HG03025 (cell line): ENCODE measurements around the gene SENP6.

Source experiments
- ATAC-seq: cut with Tn5 transposase; IDR thresholded peaks from one replicate; pipeline ENCODE4 v1.9.1; 2021; ENCODE audit warnings: mild to moderate bottlenecking, moderate library complexity; ENCODE audit not compliant: unreplicated experiment, low FRiP score

SENP6 gene

DNA sequence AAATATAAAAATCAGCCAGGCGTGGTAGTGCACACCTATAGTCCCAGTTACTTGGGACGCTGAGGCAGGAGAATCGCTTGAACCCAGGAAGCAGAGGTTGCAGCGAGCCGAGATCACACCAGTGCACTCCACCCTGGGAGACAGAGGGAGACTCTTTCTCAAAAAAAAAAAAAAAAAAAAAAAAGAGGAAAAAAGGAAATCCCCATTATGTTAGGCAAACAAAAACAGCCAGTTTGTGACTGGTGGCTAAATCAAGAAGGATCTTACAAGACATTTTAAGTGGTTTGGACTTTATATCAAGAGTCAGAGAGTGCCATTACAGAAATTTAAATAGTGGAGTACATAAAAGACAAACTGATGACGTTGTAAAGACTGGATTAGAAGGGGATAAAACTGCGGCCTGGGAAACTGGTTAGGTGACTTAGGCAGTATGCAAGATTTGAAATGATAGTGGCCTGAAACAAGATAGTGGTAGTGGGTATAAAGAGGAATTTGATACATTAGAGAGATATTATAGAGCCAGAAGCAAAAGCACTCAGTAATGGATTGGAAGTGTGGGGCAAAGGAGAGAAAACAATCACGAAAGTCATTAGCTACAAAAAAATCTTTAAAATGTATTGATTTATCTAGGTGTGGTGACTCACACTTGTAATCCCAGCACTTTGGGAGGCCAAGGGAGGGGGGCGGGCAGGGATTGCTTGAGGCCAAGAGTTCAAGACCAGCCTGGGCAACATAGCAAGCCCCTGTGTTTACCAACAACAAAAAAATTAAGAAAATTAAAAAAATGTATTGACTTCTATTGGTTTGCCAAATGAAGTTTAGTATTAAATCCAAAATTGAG is 145.7 kb downstream of the SENP6 start:
- ATAC-seq: no peak

DNA sequence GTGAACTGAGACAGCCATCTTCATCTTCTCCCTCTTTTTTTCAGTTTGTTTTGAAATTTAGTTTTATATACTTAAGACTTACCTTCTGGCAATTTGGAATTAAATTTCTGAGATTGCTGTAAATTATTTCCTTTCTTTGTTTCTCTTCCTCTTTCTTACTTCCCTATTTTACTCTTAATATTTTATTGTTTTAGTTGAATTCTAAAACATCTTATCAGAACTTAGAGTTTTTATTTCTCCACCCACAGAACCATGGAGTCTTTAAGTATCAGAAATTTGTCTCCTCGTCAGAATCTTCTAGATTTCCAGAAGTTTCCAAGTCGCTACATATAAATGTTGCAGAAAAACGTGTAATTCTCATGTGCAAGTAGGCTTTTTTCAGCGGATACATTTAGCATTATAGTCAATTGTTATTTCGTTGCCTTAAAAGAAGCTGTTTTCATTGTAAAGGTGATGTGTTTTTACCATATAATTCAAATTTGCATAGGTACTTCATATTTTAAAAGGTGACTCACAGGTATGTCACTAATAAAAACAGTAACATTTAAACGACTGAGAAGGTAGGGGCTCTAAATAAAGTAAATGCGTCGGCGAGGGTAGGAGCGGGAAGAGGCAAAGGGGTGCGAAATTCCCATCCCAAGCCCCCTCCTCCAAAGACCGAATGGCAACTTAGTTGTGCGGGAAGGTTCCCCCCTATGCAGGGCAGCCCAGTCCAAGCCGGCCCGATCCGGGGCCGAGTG is 146.5 kb downstream of the SENP6 start:
- no peak for ATAC-seq

DNA sequence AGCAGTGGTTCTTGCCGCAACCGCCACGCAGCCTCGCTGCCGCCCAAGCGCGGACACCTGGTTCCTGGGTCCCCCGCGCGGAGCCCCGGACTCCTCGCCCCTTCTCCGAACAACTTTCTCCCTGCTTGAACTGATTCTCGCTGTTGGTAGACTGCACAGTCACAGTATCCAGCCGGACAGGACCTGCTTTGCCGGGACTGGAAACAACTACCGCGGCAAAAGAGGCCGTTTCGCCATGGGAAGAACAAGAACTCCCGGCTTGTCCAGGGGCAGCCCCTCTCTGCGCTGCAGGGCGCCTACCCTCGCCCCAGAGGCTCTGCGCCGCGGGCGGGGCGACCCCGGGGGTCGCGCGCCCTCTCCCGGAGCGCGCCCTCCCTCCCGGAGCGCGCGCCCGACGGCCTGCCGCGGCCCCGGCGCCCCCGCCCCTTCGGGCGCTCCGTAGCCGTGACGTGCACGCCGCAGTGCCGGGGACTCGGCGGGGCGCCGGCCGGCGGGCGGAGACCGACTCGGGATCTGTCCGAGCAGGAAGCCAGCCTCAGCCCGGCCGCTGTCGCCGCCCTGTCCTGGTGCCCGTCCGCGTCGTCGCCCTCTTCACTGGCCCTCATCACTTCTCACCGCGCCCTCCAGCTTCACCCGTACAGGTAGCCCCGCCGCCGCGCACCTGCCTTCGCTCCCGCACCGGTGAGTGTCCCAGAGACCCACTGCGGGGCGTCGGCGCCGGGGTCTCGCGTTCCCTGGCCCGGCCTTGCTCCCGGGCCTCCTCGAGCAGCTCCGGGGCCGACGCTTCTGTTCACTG is 147.3 kb downstream of the SENP6 start, which contains the start of gene MYO6:
MYO6 (plus strand) TSS at position 497 of the 796 bp plus-strand sequence. CDS start 68,309 bp downstream, outside the sequence.
- peak; percentile 82 for ATAC-seq

DNA sequence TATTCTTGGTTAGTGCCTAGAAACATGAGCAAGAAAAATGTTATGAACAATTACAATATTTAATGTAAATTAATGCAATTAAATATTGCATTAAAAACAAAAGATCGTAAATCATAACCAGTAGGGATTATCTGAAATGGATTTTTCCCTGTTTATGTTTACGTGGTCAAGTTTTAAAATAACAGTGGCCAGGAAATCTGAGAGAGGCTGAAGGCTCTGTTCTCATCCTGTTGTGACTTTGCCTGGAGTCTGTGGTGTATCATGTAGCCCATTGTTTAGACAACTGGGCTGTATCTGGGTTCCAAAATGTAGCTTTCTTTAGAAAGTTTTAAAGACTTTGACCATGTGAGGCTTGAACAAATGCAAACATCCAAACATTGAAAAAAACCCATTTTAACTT is 149.8 kb downstream of the SENP6 start:
- ATAC-seq: no peak

DNA sequence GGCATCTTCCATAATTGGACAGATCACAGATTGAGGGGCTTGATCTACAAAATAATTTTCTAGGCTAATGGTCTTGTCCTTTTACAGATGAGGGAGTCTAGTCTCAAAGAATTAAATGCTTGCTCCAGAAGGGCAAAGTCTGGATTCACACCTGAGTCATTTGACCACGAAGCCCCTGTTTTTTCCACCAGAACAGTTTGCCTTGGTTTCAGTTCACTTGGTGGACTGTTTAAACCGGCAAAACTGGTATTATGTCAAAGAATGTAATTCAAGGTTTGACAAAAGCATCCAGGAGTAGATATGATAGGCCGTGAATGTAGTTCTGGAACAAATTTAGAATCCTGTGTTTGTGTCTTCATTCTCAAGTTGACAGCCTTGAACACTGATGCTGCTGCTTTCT is 150.7 kb downstream of the SENP6 start:
- ATAC-seq: no peak

DNA sequence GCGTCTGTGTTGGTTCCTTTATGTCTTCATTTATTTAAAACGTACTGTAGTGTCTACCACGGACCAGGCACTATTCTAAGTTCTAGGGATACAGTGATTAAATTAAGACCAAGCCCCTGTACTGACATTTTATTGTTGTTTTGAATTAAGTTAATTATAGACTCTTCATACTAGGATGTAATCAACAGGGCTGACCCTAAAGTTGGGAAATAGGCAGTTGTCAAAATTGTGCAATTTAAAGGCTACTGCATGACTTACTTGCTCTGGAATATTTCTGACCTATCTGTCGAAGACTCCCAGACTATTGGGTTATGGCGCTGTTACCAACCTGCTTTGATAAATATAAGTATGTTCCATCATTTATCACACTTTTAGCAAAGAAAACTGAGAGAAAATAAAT is 154.0 kb downstream of the SENP6 start:
- ATAC-seq: no peak

DNA sequence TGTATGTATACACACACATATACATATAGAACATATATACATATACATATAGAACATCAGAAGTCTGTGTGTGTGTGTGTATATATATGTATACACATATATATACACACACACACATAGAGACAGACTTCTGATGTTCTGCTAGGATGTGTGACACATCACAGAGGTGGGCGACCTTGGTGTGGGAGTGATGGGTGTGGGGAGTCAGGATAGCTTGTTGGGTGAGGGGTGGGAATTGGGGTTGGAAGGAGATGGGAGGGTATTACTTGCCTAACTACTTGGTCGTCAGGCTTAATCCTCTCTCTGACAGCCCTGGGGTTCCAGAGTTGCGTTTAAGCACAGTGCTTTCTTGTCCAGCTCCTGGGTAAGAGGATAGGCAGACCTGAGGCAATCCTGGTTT is 155.6 kb downstream of the SENP6 start:
- no peak for ATAC-seq

DNA sequence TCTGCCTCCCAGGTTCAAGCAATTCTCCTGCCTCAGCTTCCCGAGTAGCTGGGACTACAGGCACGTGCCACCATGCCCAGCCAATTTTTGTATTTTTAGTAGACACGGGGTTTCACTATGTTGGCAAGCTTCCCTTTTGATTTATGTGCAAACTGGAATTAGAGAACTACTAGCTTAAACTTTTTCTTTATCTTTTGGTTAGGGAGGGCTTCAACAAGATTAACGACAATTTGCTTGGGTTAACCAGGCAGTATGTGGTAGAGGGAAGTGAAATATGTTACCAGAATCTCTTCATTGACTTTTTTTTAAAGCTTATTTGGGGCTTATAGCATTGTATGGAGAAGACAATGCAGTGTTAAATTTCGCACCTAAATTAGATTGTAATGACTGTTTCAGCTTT is 156.4 kb downstream of the SENP6 start:
- no peak for ATAC-seq

DNA sequence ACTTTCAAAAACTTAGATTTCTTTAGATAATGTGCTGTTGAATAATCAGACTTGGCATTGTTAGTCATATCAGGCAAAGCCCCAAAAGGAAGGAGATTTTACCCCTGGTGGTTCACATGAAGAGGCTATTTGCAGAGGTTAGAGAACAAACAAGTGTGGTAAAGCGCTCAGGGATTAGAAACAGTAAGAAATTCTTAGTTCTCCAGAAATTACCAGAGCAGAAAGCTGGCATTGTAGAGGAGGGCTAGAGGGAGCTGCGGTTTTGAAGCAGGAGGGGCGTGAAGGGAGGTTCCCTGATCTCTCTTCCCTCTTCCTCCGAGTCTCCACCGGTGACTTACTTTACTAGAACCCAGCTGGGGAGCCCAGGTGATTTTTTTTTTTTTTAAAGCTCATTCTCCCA is 157.5 kb downstream of the SENP6 start:
- no peak for ATAC-seq

DNA sequence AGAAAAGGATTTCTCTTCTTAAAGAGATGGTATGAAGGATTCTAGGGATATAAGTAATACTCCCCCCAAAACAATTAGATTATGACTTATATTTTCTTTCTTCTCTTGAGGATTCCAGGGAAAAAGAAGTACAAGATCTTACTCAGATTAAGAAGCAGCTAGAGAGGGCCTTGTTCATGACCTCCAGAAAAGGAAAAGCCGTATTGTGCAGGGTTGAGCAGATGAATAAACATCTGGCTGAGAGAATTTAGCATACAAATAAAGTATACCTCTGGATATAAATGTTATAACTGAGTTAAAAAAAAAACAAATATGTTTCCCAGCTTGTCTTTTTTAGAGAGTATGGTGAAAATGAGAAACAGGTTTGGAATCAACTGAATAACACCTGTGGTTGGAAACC is 158.6 kb downstream of the SENP6 start:
- ATAC-seq: no peak

DNA sequence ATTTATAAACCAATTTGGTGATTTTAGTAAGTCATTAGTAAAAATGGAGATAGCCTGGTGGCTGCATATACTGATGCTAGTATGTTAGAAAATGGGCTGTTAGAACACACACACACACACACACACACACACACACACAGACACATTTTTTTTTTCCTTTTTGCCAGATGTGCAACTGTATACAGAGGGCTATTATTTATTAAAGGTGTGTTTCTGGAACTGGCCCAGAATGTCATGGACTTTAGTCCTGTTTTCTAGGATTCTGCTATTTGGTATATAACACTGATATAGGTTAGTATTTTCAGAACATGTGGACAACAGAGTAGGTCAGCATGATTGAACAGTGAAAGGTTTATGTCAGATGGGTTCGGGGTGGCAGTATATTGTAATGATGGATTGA is 159.8 kb downstream of the SENP6 start:
- no peak for ATAC-seq

DNA sequence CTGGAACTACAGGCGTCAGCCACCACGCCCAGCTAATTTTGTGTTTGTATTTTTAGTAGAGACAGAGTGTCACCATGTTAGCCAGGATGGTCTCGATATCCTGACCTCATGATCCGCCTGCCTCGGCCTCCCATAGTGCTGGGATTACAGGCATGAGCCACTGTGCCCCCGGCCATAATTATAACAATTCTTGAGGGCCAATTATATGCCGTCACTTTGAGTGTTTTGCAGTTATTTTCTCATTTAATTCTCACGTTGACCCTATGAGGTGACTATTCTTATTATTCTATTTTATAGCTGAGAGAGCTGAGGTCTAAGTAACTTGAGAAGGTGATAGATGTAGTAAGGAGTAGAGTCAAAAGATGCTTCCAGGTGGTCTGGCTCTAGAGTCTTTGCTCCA is 160.4 kb downstream of the SENP6 start:
- ATAC-seq: no peak

DNA sequence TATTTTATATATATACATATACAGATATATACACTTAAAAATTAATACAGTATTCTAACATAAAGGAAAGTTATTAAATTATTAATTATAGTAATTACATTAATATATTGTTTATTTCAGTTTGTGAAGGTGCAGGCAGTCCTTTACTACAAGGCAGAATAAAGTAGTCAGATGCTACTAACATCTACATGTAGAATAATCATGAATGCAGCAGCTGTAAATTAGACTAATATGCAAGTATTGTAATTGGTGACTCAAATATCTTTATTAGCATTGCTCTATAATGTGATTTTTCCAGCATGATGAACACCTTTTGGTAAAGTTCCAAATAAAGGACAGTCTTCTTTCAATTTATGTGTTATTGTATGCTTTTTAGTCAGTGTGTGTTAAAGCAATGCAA is 164.7 kb downstream of the SENP6 start:
- ATAC-seq: no peak
